ENCODE results near the gene LOXHD1. TPM values are rescaled to one million over a fixed set of nuclear protein-coding genes. Genes with fewer than 3 reads are reported as not detected.

LOXHD1 gene
- total and polyA plus RNA-seq, 2 of the 13 experiments (the other 11 are each of a cell fraction or from before 2014, with no cell fraction given), result not detected

DNA sequence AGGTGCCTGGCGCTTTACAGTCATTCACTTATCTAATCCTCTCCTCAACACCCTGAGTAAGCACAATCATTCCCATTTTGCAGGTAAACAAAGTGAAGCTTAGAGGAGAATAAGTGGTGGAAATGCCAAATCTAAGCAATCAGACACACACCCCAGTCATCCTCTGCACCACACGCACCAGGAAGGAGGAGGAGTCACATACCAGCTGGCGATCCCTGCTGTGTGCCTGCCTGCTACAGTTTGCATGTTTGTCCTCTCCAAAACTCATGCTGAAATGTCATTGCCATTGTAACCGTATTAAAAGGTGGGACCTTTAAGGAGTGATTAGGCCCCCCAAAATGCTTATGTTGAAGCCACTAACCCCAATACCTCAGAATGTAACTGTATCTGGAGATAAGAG lies 93.7 kb downstream of the LOXHD1 start:
- TF ChIP-seq, protein P1, sequence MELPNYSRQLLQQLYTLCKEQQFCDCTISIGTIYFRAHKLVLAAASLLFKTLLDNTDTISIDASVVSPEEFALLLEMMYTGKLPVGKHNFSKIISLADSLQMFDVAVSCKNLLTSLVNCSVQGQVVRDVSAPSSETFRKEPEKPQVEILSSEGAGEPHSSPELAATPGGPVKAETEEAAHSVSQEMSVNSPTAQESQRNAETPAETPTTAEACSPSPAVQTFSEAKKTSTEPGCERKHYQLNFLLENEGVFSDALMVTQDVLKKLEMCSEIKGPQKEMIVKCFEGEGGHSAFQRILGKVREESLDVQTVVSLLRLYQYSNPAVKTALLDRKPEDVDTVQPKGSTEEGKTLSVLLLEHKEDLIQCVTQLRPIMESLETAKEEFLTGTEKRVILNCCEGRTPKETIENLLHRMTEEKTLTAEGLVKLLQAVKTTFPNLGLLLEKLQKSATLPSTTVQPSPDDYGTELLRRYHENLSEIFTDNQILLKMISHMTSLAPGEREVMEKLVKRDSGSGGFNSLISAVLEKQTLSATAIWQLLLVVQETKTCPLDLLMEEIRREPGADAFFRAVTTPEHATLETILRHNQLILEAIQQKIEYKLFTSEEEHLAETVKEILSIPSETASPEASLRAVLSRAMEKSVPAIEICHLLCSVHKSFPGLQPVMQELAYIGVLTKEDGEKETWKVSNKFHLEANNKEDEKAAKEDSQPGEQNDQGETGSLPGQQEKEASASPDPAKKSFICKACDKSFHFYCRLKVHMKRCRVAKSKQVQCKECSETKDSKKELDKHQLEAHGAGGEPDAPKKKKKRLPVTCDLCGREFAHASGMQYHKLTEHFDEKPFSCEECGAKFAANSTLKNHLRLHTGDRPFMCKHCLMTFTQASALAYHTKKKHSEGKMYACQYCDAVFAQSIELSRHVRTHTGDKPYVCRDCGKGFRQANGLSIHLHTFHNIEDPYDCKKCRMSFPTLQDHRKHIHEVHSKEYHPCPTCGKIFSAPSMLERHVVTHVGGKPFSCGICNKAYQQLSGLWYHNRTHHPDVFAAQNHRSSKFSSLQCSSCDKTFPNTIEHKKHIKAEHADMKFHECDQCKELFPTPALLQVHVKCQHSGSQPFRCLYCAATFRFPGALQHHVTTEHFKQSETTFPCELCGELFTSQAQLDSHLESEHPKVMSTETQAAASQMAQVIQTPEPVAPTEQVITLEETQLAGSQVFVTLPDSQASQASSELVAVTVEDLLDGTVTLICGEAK (IDR thresholded peaks at IDR 0.05), result no peak
- TF ChIP-seq, protein P1 (CRISPR knock-in tag; IDR thresholded peaks at IDR 0.05), result no peak
- no peak for TF ChIP-seq SOX13 (IDR thresholded peaks at IDR 0.05)
- TF ChIP-seq SOX13 (CRISPR knock-in tag; conservative IDR thresholded peaks at IDR 0.05 in 1 of 2, IDR thresholded peaks at IDR 0.05 in 1 of 2), result no peak
- TF ChIP-seq ZNF724P (CRISPR knock-in tag; IDR thresholded peaks at IDR 0.05; ENCODE audit: borderline replicate concordance), result no peak
- no peak for TF ChIP-seq SIN3B (IDR thresholded peaks at IDR 0.05; ENCODE audit: low read length)
- no peak for TF ChIP-seq ZFP90 (CRISPR knock-in tag; IDR thresholded peaks at IDR 0.05; ENCODE audit: borderline replicate concordance)
- no peak for TF ChIP-seq HIVEP1 (CRISPR knock-in tag; IDR thresholded peaks at IDR 0.05)
- TF ChIP-seq FOXA3 (CRISPR knock-in tag; IDR thresholded peaks at IDR 0.05), result no peak
- POLR2A ChIA-PET, result no interaction called here
- FAIRE-seq, result no peak
- H4K20me1 ChIP-seq (ENCODE audit: insufficient read depth, low read length), result no peaks in the 10 kb centered on the region
- H3K27ac ChIP-seq (ENCODE audit: extremely low read length, insufficient read depth, low read length), result no peak overlapping the region
- no peak for ATAC-seq
- no TSS peak for BruUV-seq (replicated peaks)
- CTCF ChIA-PET (ENCODE audit: low intra/inter-chr PET ratio, low total read pairs), result no interaction called here
- no peaks in the 10 kb centered on the region for H3K4me1 ChIP-seq (ENCODE audit: insufficient read depth, low read length)
- H3K79me2 ChIP-seq (ENCODE audit: insufficient read depth, low read length), result no peaks in the 10 kb centered on the region
- in situ Hi-C loops (cut with HindIII; ENCODE audit: extremely low pct_ligation_motif_present, low pct_unique_long_range_greater_than_20kb) (loop anchor here (5.0 kb wide), 1 partner anchor 94 kb away; the partner anchor contains the start of gene LOXHD1), intact Hi-C loops (cut with micrococcal nuclease; ENCODE audit: unreplicated experiment) (no loop called here)
- H3K27me3 ChIP-seq (ENCODE audit: control insufficient read depth in 1 of 2, insufficient read depth in 2 of 2, low read length in 2 of 2), result peaks cover 2 to 22% of the 10 kb centered on the region in 2 experiments; a peak in 3 of 5 replicates
- H3K9ac ChIP-seq (ENCODE audit: insufficient read depth, low read depth, low read length), result no peak overlapping the region
- DNase-seq (ENCODE audit: low spot score), result no peak
- no peak overlapping the region for H3K4me3 ChIP-seq (replicated peaks in 1 of 3; ENCODE audit: insufficient read depth in 1 of 3, low read depth in 2 of 3, low read length in 3 of 3)
- H2AFZ ChIP-seq (ENCODE audit: low read length), result no peak overlapping the region
- H3K9me3 ChIP-seq (ENCODE audit: low read length), result no peaks in the 10 kb centered on the region
- H3K4me2 ChIP-seq (ENCODE audit: low read depth, low read length), result no peak overlapping the region
- WGBS (ENCODE audit: low lambda C conversion rate), result 4% methylated on average over 2 of the region's 4 CpGs
- H3K36me3 ChIP-seq (replicated peaks in 1 of 2; ENCODE audit: control insufficient read depth in 1 of 2, insufficient read depth in 2 of 2, low read length in 2 of 2), result no peaks in the 10 kb centered on the region
